PC-9 (cell line): ENCODE results near the gene LRP1B. TPM values are rescaled to one million over a fixed set of nuclear protein-coding genes. Genes with fewer than 3 reads are reported as not detected.
A peak's percentile ranks its signal among the peaks of the same experiment; 100 is the strongest.

Source experiments
- BruUV-seq: library from RNA; stranded (reverse); fragments of 400-500 nt; replicated peaks from 2 replicates; lab custom pipeline; 2021; lab: Mats Ljungman, UMichigan
- CTCF ChIA-PET: fragments of 300-600 bp; sonication (Branson Sonifier 250); formaldehyde crosslinking; loops from one replicate; lab custom pipeline; 2022; ENCODE audit warnings: antibody characterized with exemption; lab: Charles Lee
- POLR2A ChIA-PET: fragments of 300-600 bp; sonication (Branson Sonifier 250); formaldehyde crosslinking; loops from one replicate; lab custom pipeline; 2022; ENCODE audit warnings: antibody characterized with exemption; ENCODE audit not compliant: unreplicated experiment; lab: Charles Lee
- DNase-seq, 2 experiments: peaks; one replicate each; pipeline versions ENCODE4 v3.0.0 to v3.0.0-alpha.2; 2015 to 2022; ENCODE audit warnings: mixed read lengths in 1 of 2
- H2AFZ ChIP-seq: fragments of 200-600 bp; sonication (generic); 2 replicates; pipeline ENCODE4 v1.8.1; 2017; ENCODE audit warnings: antibody characterized with exemption
- H3F3A ChIP-seq: fragments of 200-600 bp; sonication (generic); 2 replicates; pipeline ENCODE4 v1.8.1; 2017; ENCODE audit warnings: antibody characterized with exemption, mild to moderate bottlenecking, low read depth; ENCODE audit not compliant: insufficient read depth
- H3K27ac ChIP-seq: fragments of 200-600 bp; sonication (generic); 2 replicates; pipeline ENCODE4 v1.6.1; 2016; ENCODE audit warnings: mixed run types
- H3K27me3 ChIP-seq: fragments of 200-600 bp; sonication (generic); 2 replicates; pipeline ENCODE4 v1.6.1; 2016; ENCODE audit warnings: low read depth, mixed run types; ENCODE audit not compliant: insufficient read depth
- H3K36me3 ChIP-seq: fragments of 200-600 bp; sonication (generic); 2 replicates; pipeline ENCODE4 v1.6.1; 2016; ENCODE audit warnings: low read depth, mixed run types
- H3K4me1 ChIP-seq: fragments of 200-600 bp; sonication (generic); replicated peaks from 2 replicates; pipeline ENCODE4 v1.6.1; 2016; ENCODE audit warnings: mixed run types; ENCODE audit not compliant: insufficient read depth
- H3K4me2 ChIP-seq: fragments of 200-600 bp; sonication (generic); 2 replicates; pipeline ENCODE4 v1.6.1; 2017; ENCODE audit warnings: mixed run types
- H3K4me3 ChIP-seq: fragments of 200-600 bp; sonication (generic); 2 replicates; pipeline ENCODE4 v1.6.1; 2016; ENCODE audit warnings: mixed run types
- H3K79me2 ChIP-seq: fragments of 200-600 bp; sonication (generic); 2 replicates; pipeline ENCODE4 v1.6.1; 2017; ENCODE audit warnings: low read depth, mixed run types
- H3K9me2 ChIP-seq: fragments of 200-600 bp; sonication (generic); 2 replicates; pipeline ENCODE4 v1.8.1; 2017; ENCODE audit warnings: mild to moderate bottlenecking; ENCODE audit not compliant: insufficient read depth
- H3K9me3 ChIP-seq: fragments of 200-600 bp; sonication (generic); 2 replicates; pipeline ENCODE4 v1.8.1; 2016; ENCODE audit warnings: low read depth; ENCODE audit not compliant: insufficient read depth
- H4K20me1 ChIP-seq: fragments of 200-600 bp; sonication (generic); 2 replicates; pipeline ENCODE4 v1.8.1; 2017; ENCODE audit not compliant: insufficient read depth
- EZH2 ChIP-seq: fragments of 200-600 bp; sonication (generic); IDR thresholded peaks from 2 replicates; pipeline ENCODE4 v1.8.0; 2017; ENCODE audit warnings: antibody characterized with exemption, low read depth
- intact Hi-C: fragments of 100-400 bp; cut with micrococcal nuclease; formaldehyde crosslinking; loops from one replicate; pipeline ENCODE4 v1.10.0; 2022; ENCODE audit not compliant: unreplicated experiment
- total RNA-seq: library from RNA; stranded (reverse); gene quantifications from 2 replicates; pipeline ENCODE4 v1.2.3, GENCODE V29; 2021
- TF ChIP-seq, protein P1 (sequence below): fragments of 200-600 bp; sonication (generic); conservative IDR thresholded peaks from 2 replicates; pipeline ENCODE4 v1.6.1; 2017; ENCODE audit warnings: mixed run types, antibody characterized with exemption, mild to moderate bottlenecking, moderate library complexity

Gene LRP1B
- total RNA-seq, 1 experiment from 2014 or later, result 1.7 TPM

DNA sequence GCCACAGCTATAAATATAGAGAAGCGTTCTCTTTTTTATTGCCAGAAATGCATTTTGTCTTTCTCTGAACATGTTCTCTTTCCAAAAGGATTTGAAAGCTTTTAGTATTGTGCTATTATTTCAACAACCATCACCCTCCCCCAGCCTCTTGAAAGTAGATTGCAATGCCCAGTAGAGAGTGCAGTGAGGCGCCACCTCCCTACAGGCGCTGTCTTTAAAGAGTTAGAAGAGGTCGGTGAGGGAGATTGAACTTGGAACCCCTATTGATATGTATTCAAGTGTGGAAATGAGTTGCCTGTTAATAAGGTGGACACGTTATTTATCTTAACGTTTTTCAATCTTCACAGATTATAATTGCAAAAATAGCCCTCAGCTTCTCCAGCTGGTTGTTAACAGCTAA, 360.3 kb downstream of the LRP1B start:
- Histone ChIP-seq H3K27ac (no peak overlapping the region), H3K79me2 (no peaks in the 10 kb centered on the region), H3K36me3 (no peaks in the 10 kb centered on the region), H4K20me1 (no peaks in the 10 kb centered on the region), H3F3A (no peaks in the 10 kb centered on the region), H3K9me3 (no peaks in the 10 kb centered on the region), H3K27me3 (no peaks in the 10 kb centered on the region), H3K4me3 (no peak overlapping the region), H2AFZ (no peak overlapping the region), H3K4me1 (no peaks in the 10 kb centered on the region), H3K9me2 (no peaks in the 10 kb centered on the region), H3K4me2 (no peak overlapping the region)
- POLR2A ChIA-PET, result no interaction called here
- intact Hi-C loops, result no loop called here
- no peak for TF ChIP-seq EZH2
- TF ChIP-seq, protein P1, sequence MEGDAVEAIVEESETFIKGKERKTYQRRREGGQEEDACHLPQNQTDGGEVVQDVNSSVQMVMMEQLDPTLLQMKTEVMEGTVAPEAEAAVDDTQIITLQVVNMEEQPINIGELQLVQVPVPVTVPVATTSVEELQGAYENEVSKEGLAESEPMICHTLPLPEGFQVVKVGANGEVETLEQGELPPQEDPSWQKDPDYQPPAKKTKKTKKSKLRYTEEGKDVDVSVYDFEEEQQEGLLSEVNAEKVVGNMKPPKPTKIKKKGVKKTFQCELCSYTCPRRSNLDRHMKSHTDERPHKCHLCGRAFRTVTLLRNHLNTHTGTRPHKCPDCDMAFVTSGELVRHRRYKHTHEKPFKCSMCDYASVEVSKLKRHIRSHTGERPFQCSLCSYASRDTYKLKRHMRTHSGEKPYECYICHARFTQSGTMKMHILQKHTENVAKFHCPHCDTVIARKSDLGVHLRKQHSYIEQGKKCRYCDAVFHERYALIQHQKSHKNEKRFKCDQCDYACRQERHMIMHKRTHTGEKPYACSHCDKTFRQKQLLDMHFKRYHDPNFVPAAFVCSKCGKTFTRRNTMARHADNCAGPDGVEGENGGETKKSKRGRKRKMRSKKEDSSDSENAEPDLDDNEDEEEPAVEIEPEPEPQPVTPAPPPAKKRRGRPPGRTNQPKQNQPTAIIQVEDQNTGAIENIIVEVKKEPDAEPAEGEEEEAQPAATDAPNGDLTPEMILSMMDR, result no peak
- DNase-seq, result no peak
- BruUV-seq, result no TSS peak
- CTCF ChIA-PET, result no interaction called here

DNA sequence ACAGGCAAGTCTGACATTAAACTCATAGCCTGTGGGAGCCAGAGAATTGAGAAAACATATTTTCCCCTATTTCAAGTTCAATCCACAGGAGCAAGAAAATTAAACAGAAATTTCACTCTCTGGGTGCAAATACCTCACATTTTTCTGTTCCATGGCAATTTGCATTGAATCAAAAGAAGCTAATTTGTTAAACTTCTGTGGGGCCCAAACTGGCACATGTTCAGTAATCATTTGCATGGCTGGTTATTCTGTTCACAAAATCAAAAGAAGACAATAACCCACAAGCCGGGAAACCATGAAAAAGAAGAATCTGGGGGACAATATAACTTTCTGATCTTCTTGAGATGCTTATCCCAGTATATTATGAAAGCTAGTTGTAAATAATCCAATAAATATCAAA, 363.1 kb downstream of the LRP1B start:
- no peak for TF ChIP-seq EZH2
- TF ChIP-seq, protein P1, result no peak
- Histone ChIP-seq H3K36me3 (no peaks in the 10 kb centered on the region), H3K9me2 (no peaks in the 10 kb centered on the region), H3K4me3 (no peak overlapping the region), H3K4me1 (no peaks in the 10 kb centered on the region), H3K79me2 (no peaks in the 10 kb centered on the region), H3K27me3 (no peaks in the 10 kb centered on the region), H3K9me3 (no peaks in the 10 kb centered on the region), H2AFZ (no peak overlapping the region), H3F3A (no peaks in the 10 kb centered on the region), H3K4me2 (no peak overlapping the region), H4K20me1 (no peaks in the 10 kb centered on the region), H3K27ac (no peak overlapping the region)
- CTCF ChIA-PET, result no interaction called here
- intact Hi-C loops, result no loop called here
- DNase-seq, result no peak
- POLR2A ChIA-PET, result no interaction called here
- BruUV-seq, result no TSS peak

DNA sequence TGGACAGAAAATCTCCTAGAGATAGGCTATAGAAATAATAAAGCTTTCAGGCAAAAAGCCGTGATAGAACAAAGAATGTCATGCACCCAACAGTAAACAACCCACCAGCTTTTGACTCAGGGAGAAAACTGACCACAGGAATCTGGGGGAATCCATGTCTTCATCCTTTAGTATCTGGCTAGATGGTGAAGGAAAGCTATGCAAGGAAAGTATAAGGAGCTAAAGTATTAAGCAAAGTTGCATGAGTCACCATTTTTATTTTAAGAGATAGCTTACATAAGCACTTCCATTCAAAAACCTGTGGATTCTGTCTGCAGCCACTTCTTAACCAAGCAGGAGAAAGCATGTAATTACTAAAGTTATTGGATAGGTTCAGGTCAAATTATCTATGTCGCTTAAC, 363.8 kb downstream of the LRP1B start:
- Histone ChIP-seq H3F3A (no peaks in the 10 kb centered on the region), H3K4me3 (no peak overlapping the region), H3K36me3 (no peaks in the 10 kb centered on the region), H4K20me1 (no peaks in the 10 kb centered on the region), H3K9me2 (no peaks in the 10 kb centered on the region), H3K4me1 (no peaks in the 10 kb centered on the region), H3K27ac (no peak overlapping the region), H3K79me2 (no peaks in the 10 kb centered on the region), H3K27me3 (no peaks in the 10 kb centered on the region), H2AFZ (no peak overlapping the region), H3K9me3 (no peaks in the 10 kb centered on the region), H3K4me2 (no peak overlapping the region)
- peak in 1 of 2 experiments; percentile 1 for DNase-seq
- ChIA-PET CTCF (no interaction called here), POLR2A (no interaction called here)
- no TSS peak for BruUV-seq
- intact Hi-C loops, result no loop called here
- no peak for TF ChIP-seq EZH2
- TF ChIP-seq, protein P1, result no peak
